ENCODE measurements around the gene KIAA2012.

The KIAA2012 gene

DNA sequence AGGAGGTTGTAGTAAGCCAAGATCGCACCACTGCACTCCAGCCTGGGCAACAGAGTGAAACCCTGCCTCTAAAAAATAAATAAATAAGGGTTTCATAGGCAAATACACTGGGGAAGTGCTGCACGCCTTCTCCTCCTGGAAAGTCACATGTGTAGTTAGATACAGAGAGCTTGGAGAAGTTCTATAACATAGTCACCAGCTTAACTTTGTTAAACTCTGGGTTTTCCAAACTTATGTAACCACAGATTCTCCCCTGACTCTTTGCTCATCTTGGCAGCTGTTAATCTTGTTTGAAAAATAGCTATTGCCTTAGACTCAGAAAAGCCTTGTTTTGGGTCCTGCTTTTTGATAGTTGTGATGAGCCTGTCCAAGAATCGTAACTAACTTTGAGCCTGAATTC, 25.2 kb downstream of the KIAA2012 start:
- 100% methylated on average over 1 of the region's 3 CpGs for WGBS
- no peak overlapping the region for H2BK5ac ChIP-seq (ENCODE audit: low read depth, low read length, poor library complexity, severe bottlenecking)
- no peak overlapping the region for H3K18ac ChIP-seq (ENCODE audit: low read depth in 1 of 2, low read length in 2 of 2)
- H4K91ac ChIP-seq (ENCODE audit: low read length): no peak overlapping the region
- no peak overlapping the region for H2AK5ac ChIP-seq (ENCODE audit: low read length, severe bottlenecking)
- DNase-seq: peak; percentile 63
- H4K8ac ChIP-seq (ENCODE audit: low read length): no peak overlapping the region
- H3K4me2 ChIP-seq (ENCODE audit: low read length, poor library complexity, severe bottlenecking): no peak overlapping the region
- peaks cover 1% of the 10 kb centered on the region for H3K4me1 ChIP-seq (ENCODE audit: control insufficient read depth, insufficient read depth, low read depth, low read length)
- no peak overlapping the region for H3K9ac ChIP-seq (ENCODE audit: low read length)
- H3K14ac ChIP-seq (ENCODE audit: low read length in 2 of 2): no peak overlapping the region
- no peaks in the 10 kb centered on the region for H3K36me3 ChIP-seq (ENCODE audit: control insufficient read depth in 1 of 2, insufficient read depth in 2 of 2, low read depth in 1 of 2, low read length in 2 of 2)
- no peaks in the 10 kb centered on the region for H3K9me3 ChIP-seq (ENCODE audit: control insufficient read depth, low read length)
- H2AFZ ChIP-seq (ENCODE audit: low read depth, low read length): no peak overlapping the region
- no peak overlapping the region for H3K4ac ChIP-seq (ENCODE audit: low read depth in 1 of 2, low read length in 2 of 2)
- no peaks in the 10 kb centered on the region for H3K79me1 ChIP-seq (replicated peaks; ENCODE audit: low read length, poor library complexity, severe bottlenecking)
- no peak overlapping the region for H3K23ac ChIP-seq (ENCODE audit: low read length in 2 of 2)
- H3K27me3 ChIP-seq (ENCODE audit: control insufficient read depth in 1 of 2, insufficient read depth in 1 of 2, low read length in 2 of 2): peaks cover 0 to 11% of the 10 kb centered on the region in 2 experiments
- no peak overlapping the region for H3K4me3 ChIP-seq (ENCODE audit: insufficient read depth in 1 of 2, low read depth in 1 of 2, low read length in 2 of 2)
- H3K27ac ChIP-seq (ENCODE audit: low read length, poor library complexity, severe bottlenecking): no peak overlapping the region
- no peak overlapping the region for H2BK120ac ChIP-seq (ENCODE audit: low read depth, low read length)
- no peak overlapping the region for H2BK15ac ChIP-seq (ENCODE audit: low read depth, poor library complexity, severe bottlenecking)
- H2BK12ac ChIP-seq (ENCODE audit: low read length in 2 of 2): no peak overlapping the region

DNA sequence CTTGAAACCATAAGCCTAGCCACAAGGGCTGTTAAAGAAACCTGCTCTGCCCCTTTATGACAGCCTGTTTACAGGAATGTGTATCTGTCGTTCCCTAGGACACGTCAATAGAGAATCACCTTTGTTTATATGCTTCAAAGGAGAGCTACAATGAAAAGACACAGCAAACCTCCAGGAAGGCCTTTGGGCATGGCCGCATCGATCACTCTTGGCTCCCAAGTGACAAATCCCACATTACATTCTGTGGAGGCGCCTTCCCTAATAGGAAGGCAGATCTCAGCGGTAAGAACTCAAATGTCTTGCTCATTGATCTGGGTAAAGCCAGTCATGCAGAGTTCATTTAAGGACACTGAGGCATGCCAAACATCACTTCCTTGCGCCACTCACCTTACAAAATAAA, 26.5 kb downstream of the KIAA2012 start:
- Histone ChIP-seq H3K9ac (ENCODE audit: low read length) (no peak overlapping the region), H3K4me3 (ENCODE audit: insufficient read depth in 1 of 2, low read depth in 1 of 2, low read length in 2 of 2) (no peak overlapping the region), H3K9me3 (ENCODE audit: control insufficient read depth, low read length) (no peaks in the 10 kb centered on the region), H2BK15ac (ENCODE audit: low read depth, poor library complexity, severe bottlenecking) (no peak overlapping the region), H4K91ac (ENCODE audit: low read length) (no peak overlapping the region), H3K79me1 (replicated peaks; ENCODE audit: low read length, poor library complexity, severe bottlenecking) (no peaks in the 10 kb centered on the region), H2AK5ac (ENCODE audit: low read length, severe bottlenecking) (no peak overlapping the region), H3K27ac (ENCODE audit: low read length, poor library complexity, severe bottlenecking) (no peak overlapping the region), H2BK12ac (ENCODE audit: low read length in 2 of 2) (no peak overlapping the region), H3K4ac (ENCODE audit: low read depth in 1 of 2, low read length in 2 of 2) (no peak overlapping the region), H3K14ac (ENCODE audit: low read length in 2 of 2) (no peak overlapping the region), H2AFZ (ENCODE audit: low read depth, low read length) (no peak overlapping the region), H2BK120ac (ENCODE audit: low read depth, low read length) (no peak overlapping the region), H3K23ac (ENCODE audit: low read length in 2 of 2) (no peak overlapping the region), H3K4me2 (ENCODE audit: low read length, poor library complexity, severe bottlenecking) (no peak overlapping the region), H3K18ac (ENCODE audit: low read depth in 1 of 2, low read length in 2 of 2) (no peak overlapping the region), H2BK5ac (ENCODE audit: low read depth, low read length, poor library complexity, severe bottlenecking) (no peak overlapping the region), H3K4me1 (ENCODE audit: control insufficient read depth, insufficient read depth, low read depth, low read length) (peaks cover 1% of the 10 kb centered on the region), H3K27me3 (ENCODE audit: control insufficient read depth in 1 of 2, insufficient read depth in 1 of 2, low read length in 2 of 2) (peaks cover 0 to 13% of the 10 kb centered on the region in 2 experiments), H3K36me3 (ENCODE audit: control insufficient read depth in 1 of 2, insufficient read depth in 2 of 2, low read depth in 1 of 2, low read length in 2 of 2) (no peaks in the 10 kb centered on the region), H4K8ac (ENCODE audit: low read length) (no peak overlapping the region)
- 86% methylated on average over 7 of the region's 7 CpGs for WGBS
- DNase-seq: no peak

DNA sequence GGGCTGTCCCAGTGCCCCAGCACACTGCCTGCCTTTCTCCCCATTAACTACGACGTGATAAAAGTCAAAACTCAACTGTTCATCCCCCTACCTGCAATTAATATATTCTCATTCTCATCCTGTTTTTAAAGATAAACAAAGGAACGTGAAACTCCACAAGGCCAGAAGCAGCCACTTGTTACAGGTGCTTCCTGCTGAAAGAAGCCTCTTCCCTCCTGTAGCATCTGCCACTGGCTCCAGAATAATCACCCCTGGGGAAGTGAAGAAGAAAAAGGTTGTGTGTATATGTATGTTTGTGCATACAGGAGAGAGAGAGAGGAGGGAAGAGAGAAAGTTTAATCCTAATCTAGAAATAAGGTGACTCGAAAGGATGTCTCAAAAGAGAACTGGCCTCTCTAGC, 27.1 kb downstream of the KIAA2012 start:
- H4K8ac ChIP-seq (ENCODE audit: low read length): no peak overlapping the region
- no peak overlapping the region for H3K18ac ChIP-seq (ENCODE audit: low read depth in 1 of 2, low read length in 2 of 2)
- H2BK5ac ChIP-seq (ENCODE audit: low read depth, low read length, poor library complexity, severe bottlenecking): no peak overlapping the region
- no peak overlapping the region for H3K14ac ChIP-seq (ENCODE audit: low read length in 2 of 2)
- no peak overlapping the region for H2AFZ ChIP-seq (ENCODE audit: low read depth, low read length)
- no peak overlapping the region for H3K4me2 ChIP-seq (ENCODE audit: low read length, poor library complexity, severe bottlenecking)
- peaks cover 0 to 18% of the 10 kb centered on the region in 2 experiments for H3K27me3 ChIP-seq (ENCODE audit: control insufficient read depth in 1 of 2, insufficient read depth in 1 of 2, low read length in 2 of 2)
- H3K4me3 ChIP-seq (ENCODE audit: insufficient read depth in 1 of 2, low read depth in 1 of 2, low read length in 2 of 2): no peak overlapping the region
- H3K23ac ChIP-seq (ENCODE audit: low read length in 2 of 2): no peak overlapping the region
- H3K9ac ChIP-seq (ENCODE audit: low read length): no peak overlapping the region
- H3K27ac ChIP-seq (ENCODE audit: low read length, poor library complexity, severe bottlenecking): no peak overlapping the region
- H2BK120ac ChIP-seq (ENCODE audit: low read depth, low read length): no peak overlapping the region
- no peak overlapping the region for H3K4ac ChIP-seq (ENCODE audit: low read depth in 1 of 2, low read length in 2 of 2)
- no peak overlapping the region for H2AK5ac ChIP-seq (ENCODE audit: low read length, severe bottlenecking)
- H2BK15ac ChIP-seq (ENCODE audit: low read depth, poor library complexity, severe bottlenecking): no peak overlapping the region
- H3K4me1 ChIP-seq (ENCODE audit: control insufficient read depth, insufficient read depth, low read depth, low read length): peaks cover 1% of the 10 kb centered on the region
- no peaks in the 10 kb centered on the region for H3K9me3 ChIP-seq (ENCODE audit: control insufficient read depth, low read length)
- no peak overlapping the region for H2BK12ac ChIP-seq (ENCODE audit: low read length in 2 of 2)
- H4K91ac ChIP-seq (ENCODE audit: low read length): no peak overlapping the region
- 90% methylated on average over 4 of the region's 4 CpGs for WGBS
- DNase-seq: no peak
- no peaks in the 10 kb centered on the region for H3K36me3 ChIP-seq (ENCODE audit: control insufficient read depth in 1 of 2, insufficient read depth in 2 of 2, low read depth in 1 of 2, low read length in 2 of 2)
- H3K79me1 ChIP-seq (replicated peaks; ENCODE audit: low read length, poor library complexity, severe bottlenecking): no peaks in the 10 kb centered on the region

DNA sequence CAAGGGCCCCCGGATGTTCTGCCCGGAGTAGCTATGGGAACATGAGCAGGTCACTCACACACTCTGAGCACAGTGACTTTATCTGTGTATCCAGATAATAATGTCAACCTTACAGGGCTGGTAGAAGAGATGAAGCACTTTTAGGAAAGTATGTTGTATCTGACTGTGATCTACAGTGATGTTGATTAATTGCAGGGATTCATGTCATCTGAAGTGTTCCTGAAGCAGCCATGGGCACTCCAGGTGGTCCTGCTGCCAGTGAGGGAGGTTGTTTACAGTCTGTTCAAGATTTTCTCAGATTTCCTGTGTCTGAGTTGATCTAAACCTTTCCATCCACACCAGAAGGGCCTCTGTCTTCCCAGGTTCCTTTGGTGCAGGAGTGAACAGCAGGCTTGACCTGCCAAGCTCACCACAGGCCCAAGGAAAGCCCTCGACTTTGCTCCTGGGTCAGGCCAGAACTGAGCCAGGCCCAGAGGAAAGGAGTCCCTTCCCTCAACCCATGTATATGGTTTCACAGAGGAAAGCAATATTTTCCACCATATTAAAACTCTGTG, 28.0 kb downstream of the KIAA2012 start:
- peaks cover 1% of the 10 kb centered on the region for H3K4me1 ChIP-seq (ENCODE audit: control insufficient read depth, insufficient read depth, low read depth, low read length)

More for the DNA sequence above, 28.0 kb downstream of the KIAA2012 start:
- Histone ChIP-seq H2AFZ (ENCODE audit: low read depth, low read length) (no peak overlapping the region), H3K4me3 (ENCODE audit: insufficient read depth in 1 of 2, low read depth in 1 of 2, low read length in 2 of 2) (no peak overlapping the region), H4K91ac (ENCODE audit: low read length) (no peak overlapping the region), H3K4me2 (ENCODE audit: low read length, poor library complexity, severe bottlenecking) (no peak overlapping the region), H3K4ac (ENCODE audit: low read depth in 1 of 2, low read length in 2 of 2) (no peak overlapping the region), H2BK15ac (ENCODE audit: low read depth, poor library complexity, severe bottlenecking) (no peak overlapping the region), H3K79me1 (replicated peaks; ENCODE audit: low read length, poor library complexity, severe bottlenecking) (no peaks in the 10 kb centered on the region), H3K23ac (ENCODE audit: low read length in 2 of 2) (no peak overlapping the region), H3K27me3 (ENCODE audit: control insufficient read depth in 1 of 2, insufficient read depth in 1 of 2, low read length in 2 of 2) (peaks cover 0 to 25% of the 10 kb centered on the region in 2 experiments), H2BK120ac (ENCODE audit: low read depth, low read length) (no peak overlapping the region), H2BK12ac (ENCODE audit: low read length in 2 of 2) (peak overlapping the region in 1 of 2 experiments; percentile 23), H3K9ac (ENCODE audit: low read length) (no peak overlapping the region), H4K8ac (ENCODE audit: low read length) (no peak overlapping the region), H3K14ac (ENCODE audit: low read length in 2 of 2) (no peak overlapping the region), H2AK5ac (ENCODE audit: low read length, severe bottlenecking) (no peak overlapping the region), H3K18ac (ENCODE audit: low read depth in 1 of 2, low read length in 2 of 2) (no peak overlapping the region), H3K27ac (ENCODE audit: low read length, poor library complexity, severe bottlenecking) (no peak overlapping the region), H3K36me3 (ENCODE audit: control insufficient read depth in 1 of 2, insufficient read depth in 2 of 2, low read depth in 1 of 2, low read length in 2 of 2) (no peaks in the 10 kb centered on the region), H3K9me3 (ENCODE audit: control insufficient read depth, low read length) (no peaks in the 10 kb centered on the region), H2BK5ac (ENCODE audit: low read depth, low read length, poor library complexity, severe bottlenecking) (no peak overlapping the region)
- no peak for DNase-seq
- WGBS: 91% methylated on average over 3 of the region's 3 CpGs

All from mesenchymal stem cell (in vitro differentiated cells and primary cell).